ENCODE measurements around the gene STRIT1. TPM values are rescaled to one million over a fixed set of nuclear protein-coding genes. Genes with fewer than 3 reads are reported as not detected.
"Not testable (repeated sequence)": the region's sequence is repeated elsewhere in the genome, so short reads cannot be mapped to it uniquely, and the experiment has no call there.

Gene STRIT1
- total RNA-seq, 2 donors from 2014 or later = not detected

- TF ChIP-seq POLR2A (IDR thresholded peaks at IDR 0.05) = no peak
- TF ChIP-seq CTCF (IDR thresholded peaks at IDR 0.05) = no peak
- intact Hi-C loops (cut with DNase I) = no loop called here
Measured at GRCh38 chr3:155271343-155271613, 22.2 kb downstream of the STRIT1 start.

GRCh38 chr3:155270485-155271342 lies 22.8 kb downstream of the STRIT1 start:
- intact Hi-C loops (cut with DNase I) = no loop called here
- Histone ChIP-seq H3K36me3 (replicated peaks in 1 of 2; ENCODE audit: insufficient read depth in 1 of 2, low read depth in 2 of 2) (no peaks in the 10 kb centered on the region), H3K27ac (no peak overlapping the region), H3K9me3 (no peaks in the 10 kb centered on the region), H3K27me3 (no peaks in the 10 kb centered on the region), H3K4me3 (no peak overlapping the region), H3K4me1 (no peaks in the 10 kb centered on the region)
- TF ChIP-seq CTCF (IDR thresholded peaks at IDR 0.05) = no peak
- no peak for TF ChIP-seq POLR2A (IDR thresholded peaks at IDR 0.05)
- ATAC-seq (no peak), DNase-seq (no peak)
- 66 to 68% methylated on average over 8 of the region's 8 CpGs for WGBS, 2 donors

More at GRCh38 chr3:155271343-155271613, 22.2 kb downstream of the STRIT1 start:
- no peak for DNase-seq
- ATAC-seq = no peak
- Histone ChIP-seq H3K9me3 (no peaks in the 10 kb centered on the region), H3K4me1 (no peaks in the 10 kb centered on the region), H3K4me3 (no peak overlapping the region), H3K27ac (no peak overlapping the region), H3K36me3 (replicated peaks in 1 of 2; ENCODE audit: insufficient read depth in 1 of 2, low read depth in 2 of 2) (no peaks in the 10 kb centered on the region), H3K27me3 (no peaks in the 10 kb centered on the region)
- 64 to 100% methylated on average over 1 of the region's 1 CpG for WGBS, 2 donors

- H3K36me3 ChIP-seq (replicated peaks in 1 of 2; ENCODE audit: insufficient read depth in 1 of 2, low read depth in 2 of 2) = no peaks in the 10 kb centered on the region
- WGBS, 2 donors = 30 to 31% methylated on average over 3 of the region's 3 CpGs
- H3K9me3 ChIP-seq = no peaks in the 10 kb centered on the region
- no peaks in the 10 kb centered on the region for H3K27me3 ChIP-seq
- no peak for TF ChIP-seq CTCF (IDR thresholded peaks at IDR 0.05)
- TF ChIP-seq POLR2A (IDR thresholded peaks at IDR 0.05) = no peak
- H3K4me1 ChIP-seq = no peaks in the 10 kb centered on the region
- ATAC-seq = no peak
- intact Hi-C loops (cut with DNase I) = no loop called here
- DNase-seq = no peak
- no peak overlapping the region for H3K27ac ChIP-seq
- H3K4me3 ChIP-seq = no peak overlapping the region
Measured at GRCh38 chr3:155270063-155270462, 23.4 kb downstream of the STRIT1 start.

GRCh38 chr3:155262855-155263254 lies 30.6 kb downstream of the STRIT1 start:
- intact Hi-C loops (cut with DNase I) = not testable (repeated sequence)
- 33 to 38% methylated on average over 2 of the region's 2 CpGs for WGBS, 2 donors

GRCh38 chr3:155262295-155262694 lies 31.2 kb downstream of the STRIT1 start:
- H3K9me3 ChIP-seq = no peaks in the 10 kb centered on the region
- WGBS, 2 donors = 76 to 100% methylated on average over 1 of the region's 1 CpG
- ATAC-seq = no peak

More at GRCh38 chr3:155262855-155263254, 30.6 kb downstream of the STRIT1 start:
- H3K4me3 ChIP-seq; H3K27me3 ChIP-seq; ATAC-seq; H3K27ac ChIP-seq; H3K9me3 ChIP-seq; DNase-seq; H3K4me1 ChIP-seq; H3K36me3 ChIP-seq (replicated peaks in 1 of 2; ENCODE audit: insufficient read depth in 1 of 2, low read depth in 2 of 2): not testable (repeated sequence)

More at GRCh38 chr3:155262295-155262694, 31.2 kb downstream of the STRIT1 start:
- intact Hi-C loops (cut with DNase I) = no loop called here
- no peak for TF ChIP-seq CTCF (IDR thresholded peaks at IDR 0.05)
- TF ChIP-seq POLR2A (IDR thresholded peaks at IDR 0.05) = no peak
- Histone ChIP-seq H3K27me3 (no peaks in the 10 kb centered on the region), H3K36me3 (replicated peaks in 1 of 2; ENCODE audit: insufficient read depth in 1 of 2, low read depth in 2 of 2) (no peaks in the 10 kb centered on the region), H3K4me3 (no peak overlapping the region), H3K27ac (no peak overlapping the region), H3K4me1 (no peaks in the 10 kb centered on the region)
- DNase-seq = no peak

All from body of pancreas (tissue), 4 donors.